ENCODE results near the gene RAB39B.
"Not testable (repeated sequence)": the region's sequence is repeated elsewhere in the genome, so short reads cannot be mapped to it uniquely, and the experiment has no call there.

Gene RAB39B

GRCh38 chrX:155263854-155264628 is at the start of gene RAB39B:
RAB39B (minus strand) TSS chrX:155264491; CDS start chrX:155264288, 203 bp downstream.
- peak; percentile 52 for DNase-seq (ENCODE audit: low read depth)

GRCh38 chrX:155313766-155314165 is 49.5 kb upstream of the RAB39B start:
- DNase-seq (ENCODE audit: low read depth), result no peak

DNA sequence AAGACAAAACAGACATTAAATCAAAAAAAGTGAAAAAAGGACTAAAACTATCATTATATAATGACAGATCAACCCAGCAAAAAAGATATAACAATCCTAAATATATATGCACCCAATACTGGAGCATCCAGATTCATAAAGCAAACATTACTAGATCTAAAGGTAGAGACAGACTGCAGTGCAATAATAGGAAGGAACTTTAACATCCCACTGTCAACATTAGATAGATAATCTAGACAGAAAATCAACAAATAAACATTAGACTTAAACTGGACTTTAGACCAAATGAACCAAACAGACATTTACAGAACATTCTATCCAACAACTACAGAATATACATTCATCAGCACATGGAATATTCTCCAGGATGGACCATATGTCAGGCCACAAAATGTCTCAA is 29.5 kb upstream of the RAB39B start:
- DNase-seq (ENCODE audit: low read depth), result no peak

DNA sequence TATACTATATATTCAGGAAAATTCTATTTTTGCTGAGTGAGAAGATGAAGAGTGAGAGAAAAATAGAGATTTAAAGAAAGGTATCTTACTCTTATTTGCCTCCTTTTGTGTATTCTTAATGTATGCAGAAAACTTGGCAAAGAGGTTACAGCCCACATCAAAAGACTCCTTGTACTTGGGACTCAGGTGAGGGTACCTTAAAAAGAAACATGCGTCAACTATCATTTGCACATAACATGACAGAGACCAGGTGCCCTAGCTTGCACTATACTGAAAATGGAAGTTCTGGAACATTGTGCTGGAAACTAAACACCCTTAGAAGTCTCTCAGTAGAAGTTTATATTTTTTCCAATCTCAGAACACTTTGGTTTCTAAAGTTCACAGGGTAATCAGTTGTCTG is 15.6 kb upstream of the RAB39B start:
- no peak for DNase-seq (ENCODE audit: low read depth)

GRCh38 chrX:155270969-155271368 is 6.7 kb upstream of the RAB39B start:
- DNase-seq (ENCODE audit: low read depth), result no peak

DNA sequence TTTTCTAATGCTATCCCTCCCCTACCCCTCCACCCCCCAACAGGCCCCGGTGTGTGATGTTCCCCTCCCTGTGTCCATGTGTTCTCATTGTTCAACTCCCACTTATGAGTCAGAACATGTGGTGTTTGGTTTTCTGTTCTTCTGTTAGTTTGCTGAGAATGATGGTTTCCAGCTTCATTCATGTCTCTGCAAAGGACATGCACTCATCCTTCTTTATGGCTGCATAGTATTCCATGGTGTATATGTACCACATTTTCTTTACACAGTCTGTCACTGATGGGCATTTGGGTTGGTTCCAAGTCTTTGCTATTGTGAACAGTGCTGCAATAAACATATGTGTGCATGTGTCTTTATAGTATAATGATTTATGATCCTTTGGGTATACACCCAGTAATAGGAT is 3.7 kb upstream of the RAB39B start:
- not testable (repeated sequence) for DNase-seq (ENCODE audit: low read depth)

- no peak for DNase-seq (ENCODE audit: low read depth)
Observed at GRCh38 chrX:155266439-155266838, 2.1 kb upstream of the RAB39B start.

DNA sequence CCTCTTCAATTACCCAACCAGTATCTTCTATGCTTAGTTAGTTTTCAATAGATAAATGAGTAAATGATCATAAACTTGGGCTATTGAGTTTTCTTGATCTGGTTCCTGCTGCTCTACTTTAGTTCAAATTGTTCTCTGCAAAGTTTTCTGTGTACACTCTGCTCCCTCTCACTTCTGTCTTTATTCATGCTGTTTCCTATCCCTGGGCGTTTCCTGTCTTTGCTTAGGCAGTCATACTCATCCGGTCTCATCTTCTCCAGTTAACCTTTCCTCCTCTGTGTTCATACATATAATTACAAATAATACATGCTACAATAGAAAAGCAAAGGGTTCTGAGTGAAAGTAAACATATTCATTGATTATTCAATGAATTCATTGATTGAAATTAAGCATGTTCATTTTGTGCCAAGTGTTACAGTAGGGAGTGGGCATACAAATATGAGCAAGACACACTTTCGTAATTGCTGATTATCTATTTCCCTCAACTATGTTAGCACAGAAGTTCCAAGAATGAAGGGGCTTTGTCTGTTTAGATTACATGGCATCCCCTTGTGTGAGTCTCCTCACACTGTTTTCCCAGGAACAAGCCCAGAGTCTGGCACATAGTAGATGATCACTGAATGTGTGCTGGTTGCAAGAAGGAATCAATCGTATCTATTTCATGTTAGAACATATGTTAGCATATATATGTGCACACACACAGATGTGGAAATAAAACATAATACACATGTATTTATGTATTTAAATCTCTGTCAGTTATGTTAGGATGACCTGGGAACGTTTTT is 1.1 kb downstream of the RAB39B start:
- no peak for DNase-seq (ENCODE audit: low read depth)

GRCh38 chrX:155259752-155260151 is 4.5 kb downstream of the RAB39B start:
- DNase-seq (ENCODE audit: low read depth), result no peak

DNA sequence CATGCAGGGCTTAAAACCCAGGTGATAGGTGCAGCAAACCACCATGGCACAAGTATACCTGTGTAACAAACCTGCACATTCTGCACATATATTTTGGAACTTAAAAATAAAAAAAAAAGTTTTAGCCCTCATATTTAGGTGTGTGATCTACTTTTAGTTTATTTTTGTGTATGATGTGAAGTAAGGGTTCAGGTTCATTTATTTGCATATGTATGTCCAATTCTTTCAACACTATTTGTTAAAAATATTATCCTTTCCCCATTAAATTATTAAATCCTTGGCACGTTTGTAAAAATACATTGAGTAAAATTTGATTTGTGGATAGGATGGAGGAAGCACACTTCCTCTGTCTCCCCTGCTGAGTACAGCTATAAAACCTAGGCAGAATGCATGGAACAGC is 12.9 kb downstream of the RAB39B start:
- no peak for DNase-seq (ENCODE audit: low read depth)

- no peak for DNase-seq (ENCODE audit: low read depth)
Observed at GRCh38 chrX:155247497-155247896, 16.8 kb downstream of the RAB39B start.

GRCh38 chrX:155246748-155247147 is 17.5 kb downstream of the RAB39B start:
- no peak for DNase-seq (ENCODE audit: low read depth)

DNA sequence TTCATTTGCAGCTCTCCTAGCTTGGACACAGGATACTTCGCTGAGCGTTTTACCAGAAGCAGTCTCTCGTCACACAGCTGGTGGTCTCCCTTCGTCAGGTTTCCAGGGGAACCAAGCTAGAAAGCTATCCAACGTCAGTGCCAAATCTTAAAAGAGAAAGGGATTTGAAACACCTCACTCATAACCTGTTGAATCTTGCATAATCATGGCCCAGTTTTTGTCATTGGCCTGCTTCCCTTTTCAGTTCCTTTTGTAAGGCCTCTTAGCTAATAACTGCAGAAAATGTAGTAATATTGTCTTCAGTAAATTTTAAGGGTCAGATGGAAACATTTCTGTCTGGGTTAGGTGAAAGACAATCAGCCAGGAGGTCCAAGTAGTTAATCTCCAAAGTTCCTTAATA is 22.0 kb downstream of the RAB39B start:
- DNase-seq (ENCODE audit: low read depth), result no peak

DNA sequence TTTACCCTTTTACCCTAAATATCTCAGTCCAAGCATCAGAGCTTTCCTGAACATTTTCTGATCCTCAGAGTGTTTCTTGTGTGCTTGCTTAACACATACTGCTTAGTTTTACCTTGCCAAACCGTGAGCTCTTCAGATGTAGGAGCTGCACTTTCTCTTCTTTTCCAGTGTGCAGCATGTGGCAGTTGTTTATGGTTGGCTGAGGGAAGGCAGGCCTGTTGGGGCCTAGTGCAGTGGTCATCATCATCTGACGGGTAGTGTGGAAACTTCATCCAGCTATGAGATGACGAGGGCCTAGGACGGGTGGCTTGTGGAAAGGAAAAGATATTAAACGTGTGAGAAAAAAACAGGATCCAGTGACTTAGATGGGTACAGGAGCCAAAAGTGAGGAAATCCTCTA is 26.6 kb downstream of the RAB39B start:
- no peak for DNase-seq (ENCODE audit: low read depth)

DNA sequence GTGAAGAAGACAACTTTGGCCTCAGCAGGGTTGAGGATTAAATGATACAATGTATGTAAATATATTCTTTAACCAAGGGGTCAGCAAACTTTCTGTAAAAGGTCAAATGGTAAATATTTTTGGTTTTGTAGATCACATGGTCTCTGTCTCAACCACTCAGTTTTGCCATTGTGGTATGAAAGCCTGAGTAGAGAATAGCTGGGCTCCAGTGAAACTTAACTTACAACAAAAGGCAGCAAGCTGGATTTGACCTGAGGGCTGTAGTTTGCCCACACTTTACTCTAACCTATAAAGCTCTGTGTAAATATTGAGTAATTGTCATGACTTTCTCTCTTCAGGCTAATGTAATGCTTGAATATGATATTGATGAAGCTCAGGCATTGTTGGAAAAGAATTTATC is 28.4 kb downstream of the RAB39B start:
- DNase-seq (ENCODE audit: low read depth), result no peak

GRCh38 chrX:155231163-155231562 is 33.1 kb downstream of the RAB39B start:
- DNase-seq (ENCODE audit: low read depth), result no peak

GRCh38 chrX:155225774-155226173 is 38.5 kb downstream of the RAB39B start:
- no peak for DNase-seq (ENCODE audit: low read depth)

GRCh38 chrX:155223746-155224145 is 40.5 kb downstream of the RAB39B start:
- not testable (repeated sequence) for DNase-seq (ENCODE audit: low read depth)

DNA sequence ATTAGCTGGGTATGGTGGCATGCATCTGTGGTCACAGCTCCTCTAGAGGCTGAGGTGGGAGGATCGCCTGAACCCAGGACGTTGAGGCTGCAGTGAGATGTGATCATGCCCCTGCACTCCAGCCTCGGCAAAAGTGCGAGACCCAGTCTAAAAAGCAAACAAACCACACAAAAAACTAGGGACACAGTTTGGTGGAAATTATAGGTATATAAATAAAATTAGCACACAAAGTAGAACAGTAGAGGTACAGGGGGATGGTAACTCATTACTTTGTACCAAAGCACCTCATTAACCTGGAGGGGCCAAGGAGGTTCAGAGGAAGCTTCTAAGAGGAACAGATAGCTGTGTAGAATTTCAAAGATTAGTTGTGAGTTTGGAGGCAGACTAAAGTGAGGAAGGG is 42.9 kb downstream of the RAB39B start:
- DNase-seq (ENCODE audit: low read depth), result no peak

- no peak for DNase-seq (ENCODE audit: low read depth)
Observed at GRCh38 chrX:155218777-155219176, 45.5 kb downstream of the RAB39B start.

DNA sequence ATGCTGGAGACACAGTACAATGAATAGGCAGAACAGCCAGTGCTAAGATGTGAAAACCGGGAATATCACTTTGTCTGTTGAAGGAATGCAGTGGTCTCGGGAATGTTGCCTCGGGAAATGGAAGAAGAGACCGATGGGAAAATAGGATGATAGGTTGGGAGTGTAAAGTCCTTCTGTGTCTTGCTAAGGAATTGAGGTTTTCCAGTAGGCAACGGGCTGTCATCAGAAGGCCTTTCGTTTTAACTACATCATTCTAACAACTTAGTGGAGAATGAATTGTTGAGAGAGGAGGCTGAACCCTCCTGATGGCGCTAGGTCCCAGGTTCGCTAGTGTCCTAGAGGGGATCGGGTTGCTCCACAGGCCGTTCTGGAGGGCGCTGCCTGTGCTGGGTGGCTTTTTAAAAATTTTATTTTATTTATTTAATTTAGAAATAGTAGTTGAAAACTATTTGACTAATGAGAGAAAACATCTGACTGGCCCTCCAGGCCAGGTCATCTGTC is 47.3 kb downstream of the RAB39B start:
- DNase-seq (ENCODE audit: low read depth), result no peak

DNA sequence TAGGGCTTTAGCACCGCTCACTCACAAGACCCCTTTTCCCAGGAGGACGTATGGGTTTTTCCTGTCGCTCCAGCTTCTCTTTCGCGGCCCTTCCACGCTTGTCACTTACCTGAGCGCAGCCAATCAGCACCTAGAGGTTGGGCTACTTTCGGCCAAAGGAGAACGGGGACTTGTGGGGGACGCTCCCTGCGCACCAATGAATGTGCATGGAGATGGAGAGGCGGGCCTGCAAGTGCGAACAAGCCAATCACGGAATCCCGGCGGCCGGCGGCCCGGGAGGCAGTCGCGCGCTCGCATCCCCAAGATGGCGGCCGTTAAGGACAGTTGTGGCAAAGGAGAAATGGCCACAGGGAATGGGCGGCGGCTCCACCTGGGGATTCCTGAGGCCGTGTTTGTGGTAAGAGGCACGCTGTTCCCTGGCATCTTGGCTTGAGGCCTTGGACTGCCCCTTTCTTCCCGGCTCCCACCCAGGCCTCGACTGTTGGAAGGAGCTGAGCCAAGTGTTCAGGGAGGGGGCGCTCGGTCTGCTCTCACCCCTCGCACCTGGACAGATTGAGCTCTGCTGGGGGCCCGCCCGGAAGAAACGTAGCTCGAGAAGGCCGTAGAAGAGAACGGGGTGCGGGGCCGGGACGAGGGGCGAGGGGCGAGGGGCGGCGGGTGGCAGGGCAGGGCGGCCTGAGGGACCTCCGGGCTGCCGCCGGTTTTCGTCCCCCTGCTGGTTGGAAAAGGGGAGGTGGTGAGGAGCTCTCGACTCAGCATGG is 47.9 kb downstream of the RAB39B start, which contains the start of gene VBP1:
VBP1 (plus strand) TSS at position 282 of the 761 bp plus-strand sequence; CDS start at position 305, 23 bp downstream.
- DNase-seq (ENCODE audit: low read depth), result peak; percentile 71

Data from stimulated activated CD8-positive, alpha-beta memory T cell treated with anti-CD3 and anti-CD28 coated beads, Interleukin-12 subunit alpha, Interleukin-12 subunit beta, amount 100 ng/mL, for 4 hours (primary cell).